Fibroblast of peridontal ligament (primary cell): ENCODE results near the gene SCT.
A peak's percentile ranks its signal among the peaks of the same experiment; 100 is the strongest.

ENCODE experiments used
- DNase-seq: peaks from one replicate; pipeline ENCODE4 v3.0.0-alpha.2; 2010; ENCODE audit errors: extremely low read depth

The SCT gene

GRCh38 chr11:586376-587316 is 40.3 kb downstream of the SCT start:
- no peak for DNase-seq

DNA sequence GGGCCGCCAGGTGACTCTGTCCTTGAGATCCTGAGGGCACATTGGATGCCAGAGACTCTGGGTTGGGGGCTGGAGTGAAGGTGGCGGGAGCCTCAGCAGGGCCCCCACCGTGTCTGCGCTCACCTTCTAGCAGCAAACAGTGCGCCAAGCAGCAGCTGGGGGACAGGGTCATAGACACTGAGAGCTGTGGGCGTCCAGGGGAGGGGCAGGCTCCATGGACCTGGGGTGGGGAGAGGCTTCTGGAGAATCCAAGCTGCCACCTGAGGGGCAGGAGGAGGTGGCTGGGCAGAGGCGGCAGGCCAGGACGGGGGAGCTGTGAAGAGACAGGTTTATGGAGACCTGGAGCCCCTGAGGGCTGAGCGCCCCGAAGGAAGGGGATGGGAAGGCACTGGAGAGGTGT is 42.7 kb downstream of the SCT start:
- no peak for DNase-seq

DNA sequence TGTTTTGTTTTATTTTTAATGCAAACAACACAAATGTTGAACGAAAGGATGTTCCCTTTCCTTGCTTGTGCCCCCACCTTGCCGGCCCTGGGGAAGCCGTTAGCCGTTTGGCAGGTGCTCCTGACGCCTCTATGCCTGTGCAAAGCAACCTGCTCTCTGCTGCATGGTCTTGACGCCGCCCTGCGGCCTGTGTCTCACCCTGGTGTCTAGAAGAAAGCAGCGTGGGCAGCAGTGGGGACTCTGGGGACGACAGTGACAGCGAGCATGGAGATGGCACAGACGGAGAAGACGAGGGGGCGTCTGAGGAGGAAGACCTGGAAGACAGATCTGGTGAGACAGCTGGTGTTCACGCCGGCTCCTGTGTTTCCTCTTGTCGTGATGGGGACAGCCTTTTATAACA is 45.2 kb downstream of the SCT start:
- DNase-seq: no peak

GRCh38 chr11:581342-581741 is 45.6 kb downstream of the SCT start:
- DNase-seq: no peak

DNA sequence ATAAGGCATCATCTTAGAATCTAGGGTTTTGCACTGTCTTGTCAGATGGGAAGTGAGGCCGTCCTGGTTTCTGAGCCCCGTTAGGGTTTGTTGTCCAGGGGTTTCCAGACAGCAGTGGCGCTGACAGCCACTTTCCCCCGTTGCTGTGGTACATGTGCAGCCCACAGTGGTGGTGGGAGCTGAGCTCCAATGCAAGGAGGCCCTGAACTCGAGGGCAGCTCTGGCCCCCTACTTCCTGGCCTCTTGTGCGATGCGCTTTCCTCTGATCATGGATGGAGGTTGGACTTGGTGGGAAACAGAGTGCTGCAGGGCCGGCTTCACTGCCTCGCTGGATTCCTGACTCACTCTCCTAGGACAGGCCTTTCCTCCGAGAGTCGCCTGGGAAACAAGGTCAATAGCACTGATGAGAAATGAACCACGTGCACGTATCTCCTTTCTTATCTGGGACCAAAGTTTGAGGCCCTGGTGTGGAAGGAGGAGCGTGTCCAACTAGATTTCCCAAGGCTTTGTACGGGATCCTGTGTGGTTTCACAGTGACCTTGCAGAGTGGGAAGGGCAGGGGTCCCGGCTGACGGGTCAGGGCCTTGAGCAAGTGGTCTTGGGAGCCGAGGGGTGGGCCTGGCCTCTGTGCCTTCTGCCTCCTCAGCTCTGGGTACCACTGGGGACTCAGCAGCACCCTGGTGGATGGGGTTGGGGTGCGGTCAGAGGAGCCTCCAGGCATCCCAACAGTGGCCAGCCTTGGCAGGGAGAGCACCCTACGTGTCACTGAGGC is 47.0 kb downstream of the SCT start:
- DNase-seq: peak; percentile 7

- no peak for DNase-seq
Measured at GRCh38 chr11:578276-579035, 48.5 kb downstream of the SCT start.

GRCh38 chr11:577611-577894 is 49.4 kb downstream of the SCT start:
- no peak for DNase-seq

- peak; percentile 15 for DNase-seq
Measured at GRCh38 chr11:576811-577610, 50.0 kb downstream of the SCT start.
